HepG2 (cell line): ENCODE data around the gene DPY19L3. TPM values are rescaled to one million over a fixed set of nuclear protein-coding genes. Genes with fewer than 3 reads are reported as not detected.
"Not testable (repeated sequence)": the region's sequence is repeated elsewhere in the genome, so short reads cannot be mapped to it uniquely, and the experiment has no call there.

Source experiments
- ATAC-seq: fragments of 200-7000 bp; cut with Tn5 transposase; 3 replicates; pipeline ENCODE4 v1.9.1; 2020; ENCODE audit warnings: mild to moderate bottlenecking, moderate library complexity
- BruUV-seq: library from RNA; stranded (reverse); fragments of 400-500 nt; replicated peaks from 2 replicates; lab custom pipeline; 2021; lab: Mats Ljungman, UMichigan
- CTCF ChIA-PET: fragments of 300-600 bp; formaldehyde crosslinking; extraction: SDS; loops from one replicate; lab custom pipeline; 2021; ENCODE audit warnings: low total read pairs, inconsistent platforms, low intra/inter-chr PET ratio; lab: Yijun Ruan, JAX
- POLR2A ChIA-PET: fragments of 350-600 bp; sonication (Branson Sonifier 250); formaldehyde crosslinking; loops from one replicate; lab custom pipeline; 2020; ENCODE audit warnings: antibody characterized with exemption, inconsistent platforms; lab: Yijun Ruan, JAX
- DNase-seq: peaks from one replicate; pipeline ENCODE4 v3.0.0-alpha.2; 2015; ENCODE audit warnings: low spot score
- FAIRE-seq: peaks from 3 replicates; lab custom pipeline; 2011; peaks lifted over from hg19 to GRCh38; lab: Jason Lieb, UNC
- H2AFZ ChIP-seq: one replicate; pipeline ENCODE4 v1.6.1; 2011; ENCODE audit warnings: low read length, inconsistent platforms
- H3K27ac ChIP-seq: fragments of 300-600 bp; 3 replicates; pipeline ENCODE4 v1.8.0; 2011; ENCODE audit warnings: mixed run types, mild to moderate bottlenecking, mixed read lengths, low read length, inconsistent platforms; ENCODE audit not compliant: insufficient read depth; ENCODE audit errors: extremely low read length
- H3K27me3 ChIP-seq, 2 experiments: fragments of 200-600 bp in 1 of 2; 2 replicates in 1 of 2; 3 replicates in 1 of 2; pipeline versions ENCODE4 v1.6.0 to v1.8.0; 2011; ENCODE audit warnings: low read length in 2 of 2, mild to moderate bottlenecking in 2 of 2, moderate library complexity in 2 of 2, inconsistent platforms in 1 of 2; ENCODE audit not compliant: insufficient read depth in 2 of 2, control insufficient read depth in 1 of 2
- H3K36me3 ChIP-seq, 2 experiments: fragments of 200-600 bp in 1 of 2; replicated peaks in 1 of 2; 2 replicates in 1 of 2; 3 replicates in 1 of 2; pipeline versions ENCODE4 v1.5.1 to v1.8.0; 2011; ENCODE audit warnings: low read length in 2 of 2, inconsistent platforms in 1 of 2; ENCODE audit not compliant: insufficient read depth in 2 of 2, control insufficient read depth in 1 of 2
- H3K4me1 ChIP-seq: 2 replicates; pipeline ENCODE4 v1.5.1; 2012; ENCODE audit warnings: low read length, inconsistent platforms; ENCODE audit not compliant: insufficient read depth
- H3K4me2 ChIP-seq: 2 replicates; pipeline ENCODE4 v1.6.0; 2011; ENCODE audit warnings: low read depth, low read length, inconsistent platforms
- H3K4me3 ChIP-seq, 3 experiments: fragments of 200-600 bp in 1 of 3; sonication (generic), shearing (Covaris generic) in 1 of 3; replicated peaks in 1 of 3; 2 replicates each; pipeline ENCODE4 v1.5.1; 2011 to 2016; ENCODE audit warnings: low read length in 3 of 3, inconsistent platforms in 2 of 3, low read depth in 2 of 3, mild to moderate bottlenecking in 2 of 3, control low read depth in 1 of 3, mixed read lengths in 1 of 3; ENCODE audit not compliant: insufficient read depth in 1 of 3
- H3K79me2 ChIP-seq: one replicate; pipeline ENCODE4 v1.6.1; 2011; ENCODE audit warnings: low read length, inconsistent platforms; ENCODE audit not compliant: insufficient read depth
- H3K9ac ChIP-seq: 2 replicates; pipeline ENCODE4 v1.6.0; 2011; ENCODE audit warnings: mild to moderate bottlenecking, low read depth, low read length, inconsistent platforms; ENCODE audit not compliant: insufficient read depth
- H3K9me3 ChIP-seq: 2 replicates; pipeline ENCODE4 v1.5.1; 2012; ENCODE audit warnings: mild to moderate bottlenecking, low read length
- H4K20me1 ChIP-seq: 2 replicates; pipeline ENCODE4 v1.6.0; 2011; ENCODE audit warnings: inconsistent platforms, mild to moderate bottlenecking, low read length, moderate library complexity; ENCODE audit not compliant: insufficient read depth
- GPN1 ChIP-seq: sonication (generic); formaldehyde crosslinking; IDR thresholded peaks from 2 replicates; pipeline ENCODE4 v1.5.1; 2020; ENCODE audit warnings: missing genetic modification reagents, borderline replicate concordance
- JUN ChIP-seq: sonication (generic); formaldehyde crosslinking; IDR thresholded peaks from 2 replicates; pipeline ENCODE4 v1.4.0; 2020; ENCODE audit warnings: mild to moderate bottlenecking, missing genetic modification reagents
- PAF1 ChIP-seq: IDR thresholded peaks from 2 replicates; pipeline ENCODE4 v1.6.1; 2016; ENCODE audit warnings: missing genetic modification reagents, missing compliant biosample characterization
- SMC3 ChIP-seq: IDR thresholded peaks from 2 replicates; pipeline ENCODE4 v1.6.1; 2011; ENCODE audit warnings: low read length, improper control_type of control experiment
- TRIM22 ChIP-seq: fragments of 450-650 bp; IDR thresholded peaks from 2 replicates; pipeline ENCODE4 v1.6.1; 2017
- ZBTB4 ChIP-seq: sonication (generic); formaldehyde crosslinking; IDR thresholded peaks from 2 replicates; pipeline ENCODE4 v1.4.0; 2020; ENCODE audit warnings: missing genetic modification reagents, mild to moderate bottlenecking, borderline replicate concordance
- ZSCAN9 ChIP-seq: IDR thresholded peaks from 2 replicates; pipeline ENCODE4 v1.6.1; 2016; ENCODE audit warnings: borderline replicate concordance
- WGBS: methylation state at CpG from one replicate; pipeline ENCODE4 v1.1.6; 2017; ENCODE audit warnings: low lambda C conversion rate; 5-methylcytosine and 5-hydroxymethylcytosine counted together
- in situ Hi-C: cut with HindIII; loops from 2 replicates; pipeline ENCODE4 v1.10.0; 2017; ENCODE audit warnings: low pct_unique_long_range_greater_than_20kb; ENCODE audit not compliant: extremely low pct_ligation_motif_present
- intact Hi-C: fragments of 100-400 bp; cut with micrococcal nuclease; formaldehyde crosslinking; loops from one replicate; pipeline ENCODE4 v1.10.0; 2022; ENCODE audit not compliant: unreplicated experiment
- polyA plus RNA-seq, 8 experiments: library from polyadenylated mRNA; depleted of rRNA in 3 of 8; stranded (reverse) in 7 of 8; unstranded in 1 of 8; fragments of >200 nt; fragmentation: Illumina TruSeq in 4 of 8; extraction: Trizol in 4 of 8; gene quantifications; 2 replicates each; pipeline versions ENCODE4 v1.2.1 to v1.2.3, GENCODE V29; 2011 to 2016; ENCODE audit warnings: low read depth in 4 of 8, missing spikeins in 1 of 8, mixed read lengths in 1 of 8; ENCODE audit not compliant: insufficient read depth in 1 of 8
- total RNA-seq, 5 experiments: library from RNA; depleted of rRNA; stranded (reverse); fragments of >200 nt; fragmentation: Illumina TruSeq; extraction: Trizol; gene quantifications; 2 replicates each; pipeline ENCODE4 v1.2.3, GENCODE V29; 2016; ENCODE audit warnings: low read depth in 1 of 5
- TF ChIP-seq, protein P1 (sequence below): sonication (generic); formaldehyde crosslinking; IDR thresholded peaks from 2 replicates; pipeline ENCODE4 v1.5.0; 2020; ENCODE audit warnings: mild to moderate bottlenecking, low read depth, missing genetic modification reagents, borderline replicate concordance

DPY19L3 gene
- total and polyA plus RNA-seq, 2 of the 13 experiments (the other 11 are each of a cell fraction or from before 2014, with no cell fraction given): 21.6 to 25.2 TPM

DNA sequence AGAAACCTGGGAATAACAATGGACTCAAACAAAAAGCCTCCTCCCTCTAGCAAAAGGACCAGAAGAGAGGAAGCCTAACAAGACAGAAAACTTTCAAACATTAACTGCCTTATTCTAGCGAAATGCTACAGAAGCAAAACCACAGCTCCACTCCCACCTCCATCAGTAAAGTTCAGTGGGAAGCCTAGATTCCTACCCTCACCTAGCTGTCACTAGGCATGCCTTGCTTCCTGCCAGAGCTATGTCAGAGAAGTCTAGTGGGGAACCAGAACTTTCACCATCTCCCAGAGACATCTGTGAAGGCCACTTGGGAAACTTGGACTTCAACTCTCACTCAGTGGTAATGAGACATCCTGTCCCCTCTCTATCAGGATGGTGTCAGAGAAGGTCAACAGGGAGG lies 37.1 kb downstream of the DPY19L3 start:
- TF ChIP-seq ZSCAN9: no peak
- TF ChIP-seq ZBTB4 (CRISPR knock-in tag): no peak
- TF ChIP-seq SMC3: no peak
- TF ChIP-seq, protein P1, sequence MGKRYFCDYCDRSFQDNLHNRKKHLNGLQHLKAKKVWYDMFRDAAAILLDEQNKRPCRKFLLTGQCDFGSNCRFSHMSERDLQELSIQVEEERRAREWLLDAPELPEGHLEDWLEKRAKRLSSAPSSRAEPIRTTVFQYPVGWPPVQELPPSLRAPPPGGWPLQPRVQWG (CRISPR knock-in tag): no peak
- no peak for TF ChIP-seq GPN1 (CRISPR knock-in tag)
- no peak for TF ChIP-seq TRIM22
- TF ChIP-seq PAF1 (CRISPR knock-in tag): no peak
- no peak for TF ChIP-seq JUN (CRISPR knock-in tag)
- peaks cover 1 to 38% of the 10 kb centered on the region in 2 experiments; a peak in 4 of 5 replicates for H3K36me3 ChIP-seq
- no peak for DNase-seq
- no peak overlapping the region for H3K27ac ChIP-seq
- no peak overlapping the region for H3K4me3 ChIP-seq
- intact Hi-C loops (no loop called here), in situ Hi-C loops (no loop called here)
- H4K20me1 ChIP-seq: no peaks in the 10 kb centered on the region
- H3K4me1 ChIP-seq: no peaks in the 10 kb centered on the region
- no peak for ATAC-seq
- POLR2A ChIA-PET: no interaction called here
- WGBS: 92% methylated on average over 1 of the region's 1 CpG
- no peaks in the 10 kb centered on the region for H3K79me2 ChIP-seq
- H2AFZ ChIP-seq: no peak overlapping the region
- CTCF ChIA-PET: no interaction called here
- H3K4me2 ChIP-seq: no peak overlapping the region
- H3K9me3 ChIP-seq: no peaks in the 10 kb centered on the region
- no peak for FAIRE-seq
- BruUV-seq: no TSS peak
- H3K27me3 ChIP-seq: no peaks in the 10 kb centered on the region
- no peak overlapping the region for H3K9ac ChIP-seq

DNA sequence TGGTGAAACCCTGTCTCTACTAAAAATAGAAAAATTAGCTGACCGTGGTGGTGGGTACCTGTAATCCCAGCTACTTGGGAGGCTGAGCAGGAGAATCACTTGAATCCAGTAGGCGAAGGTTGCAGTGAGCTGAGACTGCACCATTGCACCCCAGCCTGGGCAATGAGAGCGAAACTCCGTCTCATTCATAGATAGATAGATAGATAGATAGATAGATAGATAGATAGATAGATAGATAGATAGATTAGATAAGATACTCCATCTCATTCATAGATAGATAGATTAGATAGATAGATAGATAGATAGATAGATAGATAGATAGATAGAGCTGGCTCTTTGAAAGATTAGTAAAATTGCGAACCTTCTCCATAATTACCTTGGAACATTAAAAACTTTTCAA lies 42.0 kb downstream of the DPY19L3 start:
- H3K4me1 ChIP-seq, H4K20me1 ChIP-seq, CTCF ChIA-PET, POLR2A ChIA-PET, H3K27me3 ChIP-seq, H3K4me2 ChIP-seq, H3K79me2 ChIP-seq, intact Hi-C loops, H3K27ac ChIP-seq, H3K4me3 ChIP-seq, FAIRE-seq, H3K9me3 ChIP-seq, H2AFZ ChIP-seq, ATAC-seq, BruUV-seq, H3K9ac ChIP-seq, in situ Hi-C loops, DNase-seq: not testable (repeated sequence)
- H3K36me3 ChIP-seq: peaks cover 4 to 18% of the 10 kb centered on the region in 2 experiments; a peak in 4 of 5 replicates
- WGBS: 99% methylated on average over 5 of the region's 5 CpGs
